ENCODE measurements around the gene TWIST1.
A peak's percentile ranks its signal among the peaks of the same experiment; 100 is the strongest.

TWIST1 gene

GRCh38 chr7:19111474-19112273 is 5.8 kb downstream of the TWIST1 start:
- H3K36me3 ChIP-seq (ENCODE audit: insufficient read depth, low read length): peaks cover 23% of the 10 kb centered on the region
- H3K9ac ChIP-seq (ENCODE audit: low read depth, low read length): no peak overlapping the region
- no peaks in the 10 kb centered on the region for H3K9me3 ChIP-seq (replicated peaks; ENCODE audit: low read length)
- no peak overlapping the region for H3K4me3 ChIP-seq (ENCODE audit: low read length)
- H3K4me1 ChIP-seq (ENCODE audit: control insufficient read depth, insufficient read depth, low read length): peaks cover 23% of the 10 kb centered on the region
- H3K27me3 ChIP-seq (ENCODE audit: control insufficient read depth, insufficient read depth, low read length): no peaks in the 10 kb centered on the region
- H3K4me2 ChIP-seq (ENCODE audit: low read length): no peak overlapping the region

- Histone ChIP-seq H3K9me3 (replicated peaks; ENCODE audit: low read length) (no peaks in the 10 kb centered on the region), H3K36me3 (ENCODE audit: insufficient read depth, low read length) (peaks cover 19% of the 10 kb centered on the region), H3K4me2 (ENCODE audit: low read length) (no peak overlapping the region)
Observed at GRCh38 chr7:19110776-19111175, 6.7 kb downstream of the TWIST1 start.

GRCh38 chr7:19110026-19110730 is 7.3 kb downstream of the TWIST1 start:
- Histone ChIP-seq H3K4me3 (ENCODE audit: low read length) (no peak overlapping the region), H3K36me3 (ENCODE audit: insufficient read depth, low read length) (peaks cover 19% of the 10 kb centered on the region), H3K27me3 (ENCODE audit: control insufficient read depth, insufficient read depth, low read length) (no peaks in the 10 kb centered on the region), H3K9ac (ENCODE audit: low read depth, low read length) (no peak overlapping the region), H3K4me1 (ENCODE audit: control insufficient read depth, insufficient read depth, low read length) (peaks cover 32% of the 10 kb centered on the region), H3K9me3 (replicated peaks; ENCODE audit: low read length) (no peaks in the 10 kb centered on the region), H3K4me2 (ENCODE audit: low read length) (no peak overlapping the region)

More at GRCh38 chr7:19110776-19111175, 6.7 kb downstream of the TWIST1 start:
- H3K4me1 ChIP-seq (ENCODE audit: control insufficient read depth, insufficient read depth, low read length): peaks cover 32% of the 10 kb centered on the region
- H3K27me3 ChIP-seq (ENCODE audit: control insufficient read depth, insufficient read depth, low read length): no peaks in the 10 kb centered on the region
- no peak overlapping the region for H3K9ac ChIP-seq (ENCODE audit: low read depth, low read length)
- H3K4me3 ChIP-seq (ENCODE audit: low read length): no peak overlapping the region

GRCh38 chr7:19109000-19109946 is 8.2 kb downstream of the TWIST1 start:
- no peak overlapping the region for H3K4me3 ChIP-seq (ENCODE audit: low read length)
- no peaks in the 10 kb centered on the region for H3K9me3 ChIP-seq (replicated peaks; ENCODE audit: low read length)
- H3K27me3 ChIP-seq (ENCODE audit: control insufficient read depth, insufficient read depth, low read length): no peaks in the 10 kb centered on the region
- H3K9ac ChIP-seq (ENCODE audit: low read depth, low read length): no peak overlapping the region
- H3K36me3 ChIP-seq (ENCODE audit: insufficient read depth, low read length): peaks cover 19% of the 10 kb centered on the region
- H3K4me1 ChIP-seq (ENCODE audit: control insufficient read depth, insufficient read depth, low read length): peaks cover 32% of the 10 kb centered on the region
- peak overlapping the region; percentile 95 for H3K4me2 ChIP-seq (ENCODE audit: low read length)

- Histone ChIP-seq H3K9me3 (replicated peaks; ENCODE audit: low read length) (no peaks in the 10 kb centered on the region), H3K4me3 (ENCODE audit: low read length) (peak overlapping the region; percentile 72), H3K36me3 (ENCODE audit: insufficient read depth, low read length) (peaks cover 3% of the 10 kb centered on the region), H3K27me3 (ENCODE audit: control insufficient read depth, insufficient read depth, low read length) (no peaks in the 10 kb centered on the region), H3K4me1 (ENCODE audit: control insufficient read depth, insufficient read depth, low read length) (peaks cover 28% of the 10 kb centered on the region), H3K4me2 (ENCODE audit: low read length) (peak overlapping the region; percentile 95), H3K9ac (ENCODE audit: low read depth, low read length) (peak overlapping the region; percentile 77)
Observed at GRCh38 chr7:19107356-19108146, 9.9 kb downstream of the TWIST1 start.

- peaks cover 28% of the 10 kb centered on the region for H3K4me1 ChIP-seq (ENCODE audit: control insufficient read depth, insufficient read depth, low read length)
- H3K9me3 ChIP-seq (replicated peaks; ENCODE audit: low read length): no peaks in the 10 kb centered on the region
- H3K4me2 ChIP-seq (ENCODE audit: low read length): peak overlapping the region; percentile 95
- no peaks in the 10 kb centered on the region for H3K27me3 ChIP-seq (ENCODE audit: control insufficient read depth, insufficient read depth, low read length)
- H3K9ac ChIP-seq (ENCODE audit: low read depth, low read length): peak overlapping the region; percentile 77
- H3K4me3 ChIP-seq (ENCODE audit: low read length): peak overlapping the region; percentile 72
- H3K36me3 ChIP-seq (ENCODE audit: insufficient read depth, low read length): no peaks in the 10 kb centered on the region
Observed at GRCh38 chr7:19107081-19107355, 10.4 kb downstream of the TWIST1 start.

GRCh38 chr7:19106241-19107080 is 11.0 kb downstream of the TWIST1 start:
- Histone ChIP-seq H3K4me2 (ENCODE audit: low read length) (peak overlapping the region; percentile 95), H3K36me3 (ENCODE audit: insufficient read depth, low read length) (no peaks in the 10 kb centered on the region), H3K9ac (ENCODE audit: low read depth, low read length) (peak overlapping the region; percentile 77), H3K27me3 (ENCODE audit: control insufficient read depth, insufficient read depth, low read length) (no peaks in the 10 kb centered on the region), H3K4me3 (ENCODE audit: low read length) (peak overlapping the region; percentile 72), H3K4me1 (ENCODE audit: control insufficient read depth, insufficient read depth, low read length) (peaks cover 28% of the 10 kb centered on the region), H3K9me3 (replicated peaks; ENCODE audit: low read length) (no peaks in the 10 kb centered on the region)

- H3K4me3 ChIP-seq (ENCODE audit: low read length): no peak overlapping the region
- no peak overlapping the region for H3K9ac ChIP-seq (ENCODE audit: low read depth, low read length)
- peak overlapping the region; percentile 95 for H3K4me2 ChIP-seq (ENCODE audit: low read length)
- no peaks in the 10 kb centered on the region for H3K27me3 ChIP-seq (ENCODE audit: control insufficient read depth, insufficient read depth, low read length)
- no peaks in the 10 kb centered on the region for H3K36me3 ChIP-seq (ENCODE audit: insufficient read depth, low read length)
- no peaks in the 10 kb centered on the region for H3K9me3 ChIP-seq (replicated peaks; ENCODE audit: low read length)
- H3K4me1 ChIP-seq (ENCODE audit: control insufficient read depth, insufficient read depth, low read length): peaks cover 28% of the 10 kb centered on the region
Observed at GRCh38 chr7:19105546-19105945, 11.9 kb downstream of the TWIST1 start.

GRCh38 chr7:19104811-19105210 is 12.6 kb downstream of the TWIST1 start:
- Histone ChIP-seq H3K9ac (ENCODE audit: low read depth, low read length) (no peak overlapping the region), H3K4me1 (ENCODE audit: control insufficient read depth, insufficient read depth, low read length) (peaks cover 28% of the 10 kb centered on the region), H3K4me2 (ENCODE audit: low read length) (no peak overlapping the region), H3K4me3 (ENCODE audit: low read length) (no peak overlapping the region), H3K36me3 (ENCODE audit: insufficient read depth, low read length) (no peaks in the 10 kb centered on the region), H3K27me3 (ENCODE audit: control insufficient read depth, insufficient read depth, low read length) (no peaks in the 10 kb centered on the region), H3K9me3 (replicated peaks; ENCODE audit: low read length) (no peaks in the 10 kb centered on the region)

- no peak overlapping the region for H3K4me3 ChIP-seq (ENCODE audit: low read length)
- peaks cover 21% of the 10 kb centered on the region for H3K4me1 ChIP-seq (ENCODE audit: control insufficient read depth, insufficient read depth, low read length)
- H3K9ac ChIP-seq (ENCODE audit: low read depth, low read length): no peak overlapping the region
- no peaks in the 10 kb centered on the region for H3K27me3 ChIP-seq (ENCODE audit: control insufficient read depth, insufficient read depth, low read length)
- H3K36me3 ChIP-seq (ENCODE audit: insufficient read depth, low read length): no peaks in the 10 kb centered on the region
- H3K9me3 ChIP-seq (replicated peaks; ENCODE audit: low read length): no peaks in the 10 kb centered on the region
- no peak overlapping the region for H3K4me2 ChIP-seq (ENCODE audit: low read length)
Observed at GRCh38 chr7:19102884-19103283, 14.6 kb downstream of the TWIST1 start.

All from skeletal muscle satellite cell (primary cell).